C4-2B (cell line): ENCODE data around the gene BTBD9.

ENCODE experiments used
- ZFX ChIP-seq: fragments of 450-650 bp; IDR thresholded peaks from 2 replicates; pipeline ENCODE4 v1.6.1; 2017
- TF ChIP-seq, protein P1 (sequence below): fragments of 450-650 bp; conservative IDR thresholded peaks from 2 replicates; pipeline ENCODE4 v1.5.1; 2017; ENCODE audit warnings: mild to moderate bottlenecking

DNA sequence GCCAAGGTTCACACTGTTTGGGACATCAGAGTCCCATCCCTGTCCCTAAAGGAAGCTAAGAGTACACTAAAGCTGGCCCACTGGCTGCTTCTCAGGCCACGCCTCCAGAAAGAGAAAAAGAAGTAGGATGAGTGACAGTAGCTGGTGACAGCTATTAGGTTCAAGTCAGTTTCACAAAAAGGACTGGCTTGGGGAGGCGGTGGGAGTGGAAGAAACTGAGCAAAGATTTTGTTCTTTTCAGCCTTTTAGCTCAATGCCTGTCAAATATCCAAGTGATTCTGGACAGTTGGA, 445.5 kb downstream of the BTBD9 start:
- TF ChIP-seq, protein P1, sequence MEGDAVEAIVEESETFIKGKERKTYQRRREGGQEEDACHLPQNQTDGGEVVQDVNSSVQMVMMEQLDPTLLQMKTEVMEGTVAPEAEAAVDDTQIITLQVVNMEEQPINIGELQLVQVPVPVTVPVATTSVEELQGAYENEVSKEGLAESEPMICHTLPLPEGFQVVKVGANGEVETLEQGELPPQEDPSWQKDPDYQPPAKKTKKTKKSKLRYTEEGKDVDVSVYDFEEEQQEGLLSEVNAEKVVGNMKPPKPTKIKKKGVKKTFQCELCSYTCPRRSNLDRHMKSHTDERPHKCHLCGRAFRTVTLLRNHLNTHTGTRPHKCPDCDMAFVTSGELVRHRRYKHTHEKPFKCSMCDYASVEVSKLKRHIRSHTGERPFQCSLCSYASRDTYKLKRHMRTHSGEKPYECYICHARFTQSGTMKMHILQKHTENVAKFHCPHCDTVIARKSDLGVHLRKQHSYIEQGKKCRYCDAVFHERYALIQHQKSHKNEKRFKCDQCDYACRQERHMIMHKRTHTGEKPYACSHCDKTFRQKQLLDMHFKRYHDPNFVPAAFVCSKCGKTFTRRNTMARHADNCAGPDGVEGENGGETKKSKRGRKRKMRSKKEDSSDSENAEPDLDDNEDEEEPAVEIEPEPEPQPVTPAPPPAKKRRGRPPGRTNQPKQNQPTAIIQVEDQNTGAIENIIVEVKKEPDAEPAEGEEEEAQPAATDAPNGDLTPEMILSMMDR, result no peak
- no peak for TF ChIP-seq ZFX
